Right forelimb (tissue), 1 donor: ENCODE results near the gene RPL41.
A peak's percentile ranks its signal among the peaks of the same experiment; 100 is the strongest.
"Not testable (repeated sequence)": the region's sequence is repeated elsewhere in the genome, so short reads cannot be mapped to it uniquely, and the experiment has no call there.

Experiments
- DNase-seq: peaks from one replicate; pipeline ENCODE4 v3.0.0-alpha.2; 2018

The RPL41 gene

DNA sequence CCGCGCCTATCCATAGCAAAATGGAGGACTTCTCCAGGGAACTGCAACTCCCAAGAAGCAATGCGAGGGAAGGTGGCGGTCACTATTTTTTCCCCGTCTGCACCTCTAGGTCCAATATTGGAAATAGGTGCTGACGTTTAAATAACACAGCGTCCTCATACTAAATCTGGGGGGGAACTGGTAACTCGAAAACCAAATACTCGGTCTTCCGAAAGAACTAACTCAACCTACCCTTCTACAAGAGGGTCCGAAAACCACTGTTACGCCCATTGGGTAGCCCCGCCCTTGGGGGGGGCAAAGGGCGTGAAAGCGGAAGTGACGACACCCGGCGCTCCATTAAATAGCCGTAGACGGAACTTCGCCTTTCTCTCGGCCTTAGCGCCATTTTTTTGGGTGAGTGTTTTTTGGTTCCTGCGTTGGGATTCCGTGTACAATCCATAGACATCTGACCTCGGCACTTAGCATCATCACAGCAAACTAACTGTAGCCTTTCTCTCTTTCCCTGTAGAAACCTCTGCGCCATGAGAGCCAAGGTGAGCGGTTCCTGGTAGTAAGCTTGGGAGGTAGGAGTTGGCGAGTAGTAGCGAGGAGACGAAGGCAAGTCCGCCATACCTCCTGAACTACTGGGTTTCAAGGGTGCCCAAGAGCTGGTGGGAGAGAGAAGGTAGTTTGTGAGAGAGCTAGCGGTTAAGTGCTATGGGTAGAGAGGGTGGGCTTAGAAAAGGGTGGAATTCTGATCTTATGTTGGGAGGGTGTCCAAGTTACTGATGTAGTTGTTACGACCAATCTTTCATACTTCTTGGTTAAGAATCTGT is at the start of gene RPL41:
RPL41 (plus strand) TSS at position 367 of the 815 bp plus-strand sequence.
- peak; percentile 98 for DNase-seq

DNA sequence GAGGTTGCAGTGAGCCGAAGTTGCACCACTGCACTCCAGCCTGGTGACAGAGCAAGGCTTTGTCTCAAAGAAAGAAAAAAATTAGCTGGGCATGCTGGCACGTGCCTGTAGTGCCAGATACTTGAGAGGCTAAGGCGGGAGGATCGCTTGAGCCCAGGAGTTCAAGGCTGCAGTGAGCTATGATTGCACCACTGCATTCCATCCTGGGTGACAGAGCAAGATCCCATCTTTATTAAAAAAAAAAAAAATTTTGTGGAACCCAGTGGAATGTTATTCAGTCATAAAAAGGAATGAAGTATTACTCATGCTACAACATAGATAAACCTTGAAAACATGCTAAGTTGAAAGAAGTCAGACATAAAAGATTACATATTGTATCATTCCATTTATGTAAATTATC is 44.8 kb upstream of the RPL41 start:
- DNase-seq = no peak

GRCh38 chr12:56074396-56074795 is 42.0 kb upstream of the RPL41 start:
- DNase-seq = no peak

DNA sequence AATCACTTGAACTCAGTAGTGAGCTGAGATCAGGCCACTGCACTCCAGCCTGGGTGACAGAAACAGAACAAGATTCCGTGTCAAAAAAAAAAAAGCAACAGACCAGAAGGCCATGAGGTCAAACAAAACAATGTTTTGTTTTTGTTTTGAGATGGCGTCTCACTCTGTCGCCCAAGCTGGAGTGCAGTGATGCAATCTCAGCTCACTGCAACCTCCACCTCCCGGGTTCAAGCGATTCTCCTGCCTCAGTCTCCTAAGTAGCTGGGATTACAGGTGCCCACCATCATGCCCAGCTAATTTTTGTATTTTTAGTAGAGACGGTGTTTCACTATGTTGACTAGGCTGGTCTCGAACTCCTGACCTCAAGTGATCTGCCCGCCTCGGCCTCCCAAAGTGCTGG is 38.5 kb upstream of the RPL41 start:
- not testable (repeated sequence) for DNase-seq

GRCh38 chr12:56078427-56078826 is 38.0 kb upstream of the RPL41 start:
- no peak for DNase-seq

DNA sequence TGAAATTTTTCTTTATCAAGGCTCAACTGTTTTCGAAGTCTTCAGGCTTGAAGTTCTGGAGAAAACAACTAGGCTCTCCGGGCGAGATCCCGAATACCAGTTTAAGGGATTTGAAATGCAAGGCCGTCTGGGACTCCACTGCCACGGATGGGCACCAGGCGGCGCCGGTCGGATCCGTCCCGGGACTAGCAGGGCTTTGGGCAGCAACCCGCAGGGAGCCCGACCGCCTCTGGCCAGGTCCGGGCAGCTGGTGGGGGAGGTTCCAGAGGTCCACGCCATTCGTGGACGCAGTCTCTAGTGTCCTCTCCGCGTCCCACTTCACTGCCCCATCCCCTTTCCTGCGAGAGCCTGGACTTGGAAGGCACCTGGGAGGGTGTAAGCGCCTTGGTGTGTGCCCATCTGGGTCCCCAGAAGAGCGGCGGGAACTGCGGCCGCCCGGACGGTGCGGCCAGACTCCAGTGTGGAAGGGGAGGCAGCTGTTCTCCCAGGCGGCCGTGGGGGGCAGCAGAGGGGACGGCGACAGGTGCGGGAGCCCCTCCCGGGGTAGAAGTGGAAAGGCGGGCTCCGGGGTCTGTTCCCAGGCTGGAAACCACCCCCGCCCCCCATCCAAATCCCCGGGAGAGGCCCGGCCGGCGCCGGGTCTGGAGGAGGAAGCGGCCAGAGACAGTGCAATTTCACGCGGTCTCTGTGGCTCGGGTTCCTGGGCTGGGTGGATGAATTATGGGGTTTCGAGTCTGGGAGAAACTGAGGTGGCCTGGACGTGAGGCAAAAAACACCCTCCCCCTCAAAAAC is 37.3 kb upstream of the RPL41 start:
- DNase-seq = peak; percentile 84

GRCh38 chr12:56079723-56080555 is 36.5 kb upstream of the RPL41 start, which contains the start of gene ERBB3:
ERBB3 (plus strand) TSS chr12:56080165; CDS start chr12:56080301, 136 bp downstream.
- peak; percentile 78 for DNase-seq

GRCh38 chr12:56080556-56081138 is 35.8 kb upstream of the RPL41 start:
- no peak for DNase-seq

DNA sequence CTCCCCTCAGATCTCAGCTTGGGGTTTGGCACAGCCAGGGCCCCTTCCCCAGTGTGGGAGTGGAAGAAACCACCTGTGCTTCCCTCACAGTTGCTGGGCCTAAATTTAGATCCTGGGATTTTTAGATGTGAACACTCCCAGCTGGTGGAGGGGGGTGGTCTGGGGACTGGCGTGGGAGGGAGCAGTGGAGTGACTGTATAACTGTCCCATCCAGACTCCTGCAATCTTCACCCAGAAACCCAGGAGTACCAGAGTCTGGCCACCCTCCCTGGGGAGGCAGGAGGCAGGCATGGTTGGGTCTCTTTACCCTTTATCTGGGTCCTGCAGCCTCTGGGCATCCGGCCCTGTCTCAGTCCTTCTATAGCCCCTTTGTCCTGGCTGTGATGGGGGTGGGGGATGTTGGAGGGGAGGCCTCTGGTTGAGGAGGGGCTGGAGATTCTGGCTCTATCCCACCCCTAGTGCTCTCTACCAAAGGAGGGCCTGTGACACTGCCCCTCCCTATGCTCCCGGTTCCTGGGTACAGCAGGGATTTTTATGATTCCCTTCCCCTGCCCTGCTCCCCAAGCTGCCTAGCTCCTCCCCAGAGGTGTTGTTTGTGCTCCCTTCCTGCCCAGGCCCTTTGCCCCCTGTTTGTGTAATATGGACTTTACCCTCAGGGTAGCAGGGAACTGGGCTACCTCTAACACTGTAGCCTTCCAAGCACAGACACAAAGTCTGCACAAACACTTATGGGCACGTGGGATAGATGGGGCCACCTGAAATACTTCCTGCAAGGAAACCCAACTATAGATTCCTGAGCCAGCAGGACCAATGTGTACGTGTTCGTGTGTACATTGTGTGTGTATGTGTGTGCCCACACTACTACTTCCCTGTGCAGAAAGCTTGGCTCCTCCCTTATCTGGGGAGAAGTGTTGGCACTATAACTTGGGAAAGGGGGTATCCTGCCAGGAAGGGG is 34.8 kb upstream of the RPL41 start:
- DNase-seq = no peak

GRCh38 chr12:56082382-56082781 is 34.1 kb upstream of the RPL41 start:
- DNase-seq = no peak

GRCh38 chr12:56082967-56083366 is 33.5 kb upstream of the RPL41 start:
- DNase-seq = no peak

DNA sequence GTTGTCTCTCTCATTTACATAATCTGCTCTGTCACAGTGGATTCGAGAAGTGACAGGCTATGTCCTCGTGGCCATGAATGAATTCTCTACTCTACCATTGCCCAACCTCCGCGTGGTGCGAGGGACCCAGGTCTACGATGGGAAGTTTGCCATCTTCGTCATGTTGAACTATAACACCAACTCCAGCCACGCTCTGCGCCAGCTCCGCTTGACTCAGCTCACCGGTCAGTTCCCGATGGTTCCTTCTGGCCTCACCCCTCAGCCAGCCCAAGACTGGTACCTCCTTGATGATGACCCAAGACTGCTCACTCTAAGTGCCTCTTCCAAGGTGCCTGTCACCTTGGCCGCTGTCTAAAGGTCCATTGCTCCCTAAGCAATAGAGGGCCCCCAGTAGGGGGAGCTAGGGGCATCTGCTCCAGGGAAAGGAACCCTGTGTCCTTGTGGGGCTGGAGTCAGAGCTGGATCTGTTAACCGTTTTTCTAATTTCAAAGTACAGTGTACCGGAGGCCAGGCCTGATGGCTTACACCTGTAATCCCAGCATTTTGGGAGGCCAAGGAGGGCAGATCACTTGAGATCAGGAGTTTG is 31.4 kb upstream of the RPL41 start:
- no peak for DNase-seq

GRCh38 chr12:56086096-56086495 is 30.3 kb upstream of the RPL41 start:
- DNase-seq = no peak

DNA sequence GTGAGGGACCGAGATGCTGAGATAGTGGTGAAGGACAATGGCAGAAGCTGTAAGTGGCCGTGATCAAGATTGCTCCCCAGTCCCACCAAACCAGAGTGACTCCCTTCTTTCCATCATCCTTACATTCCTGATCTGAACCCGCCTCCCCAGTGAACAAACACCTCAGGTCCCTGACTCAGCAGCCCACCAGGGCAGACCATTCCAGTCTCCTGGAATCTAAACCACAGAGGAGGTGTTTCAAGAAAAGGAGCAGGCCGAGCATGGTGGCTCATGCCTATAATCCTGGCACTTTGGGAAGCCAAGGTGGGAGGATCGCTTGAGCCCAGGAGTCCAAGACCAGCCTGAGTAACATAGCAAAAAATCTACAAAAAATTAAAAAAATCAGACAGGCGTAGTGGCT is 29.8 kb upstream of the RPL41 start:
- DNase-seq = no peak

GRCh38 chr12:56087220-56087619 is 29.2 kb upstream of the RPL41 start:
- no peak for DNase-seq

- DNase-seq = no peak
Measured at GRCh38 chr12:56097738-56098137, 18.7 kb upstream of the RPL41 start.

GRCh38 chr12:56098592-56098991 is 17.8 kb upstream of the RPL41 start:
- no peak for DNase-seq

DNA sequence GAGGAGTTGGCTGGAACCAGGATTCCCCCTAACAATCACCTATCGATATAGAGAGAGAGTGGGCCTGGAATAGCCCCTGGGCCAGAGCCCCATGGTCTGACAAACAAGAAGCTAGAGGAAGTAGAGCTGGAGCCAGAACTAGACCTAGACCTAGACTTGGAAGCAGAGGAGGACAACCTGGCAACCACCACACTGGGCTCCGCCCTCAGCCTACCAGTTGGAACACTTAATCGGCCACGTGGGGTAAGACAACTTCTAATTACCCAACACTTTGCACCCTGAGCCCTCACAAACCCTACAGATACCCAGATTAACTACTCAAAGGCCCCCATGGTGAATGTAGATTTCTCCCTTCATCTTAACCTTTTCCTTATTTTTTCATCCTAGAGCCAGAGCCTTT is 16.6 kb upstream of the RPL41 start:
- no peak for DNase-seq

- no peak for DNase-seq
Measured at GRCh38 chr12:56101045-56101444, 15.4 kb upstream of the RPL41 start.

- DNase-seq = no peak
Measured at GRCh38 chr12:56102683-56103065, 13.8 kb upstream of the RPL41 start.

GRCh38 chr12:56103066-56103711 is 13.2 kb upstream of the RPL41 start:
- DNase-seq = no peak
